ENCODE data around the gene TMEFF2.

TMEFF2 gene

GRCh38 chr2:191968120-191968519, 226.6 kb downstream of the TMEFF2 start:
- DNase-seq (ENCODE audit: low read depth in 2 of 2): no peak

GRCh38 chr2:191965733-191966132, 229.0 kb downstream of the TMEFF2 start:
- DNase-seq (ENCODE audit: low read depth in 2 of 2): no peak

- DNase-seq (ENCODE audit: low read depth in 2 of 2): no peak
These were observed 233.2 kb downstream of the TMEFF2 start for GRCh38 chr2:191961556-191961955.

DNA sequence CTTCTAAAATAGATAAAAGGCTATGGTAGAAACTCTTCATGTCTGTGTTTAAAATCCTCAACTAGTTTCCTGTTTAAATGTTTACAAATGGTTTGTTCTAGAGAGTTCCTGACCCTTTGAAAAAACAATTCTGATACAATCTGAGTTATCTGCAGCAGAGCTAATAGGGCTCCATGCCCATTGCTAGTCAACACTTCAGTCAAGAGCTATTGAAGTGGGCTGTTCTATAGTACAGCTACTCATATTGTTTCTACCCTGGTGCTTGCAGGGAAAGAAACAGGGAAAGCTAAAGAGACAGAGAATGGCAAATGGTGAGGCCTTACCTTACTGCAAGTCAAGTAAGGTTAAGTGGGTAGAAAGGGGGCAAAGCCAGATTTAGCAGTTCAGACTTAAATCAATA, 235.5 kb downstream of the TMEFF2 start:
- no peak for DNase-seq (ENCODE audit: low read depth in 2 of 2)

GRCh38 chr2:191957996-191958860, 236.5 kb downstream of the TMEFF2 start:
- DNase-seq (ENCODE audit: low read depth in 2 of 2): no peak

DNA sequence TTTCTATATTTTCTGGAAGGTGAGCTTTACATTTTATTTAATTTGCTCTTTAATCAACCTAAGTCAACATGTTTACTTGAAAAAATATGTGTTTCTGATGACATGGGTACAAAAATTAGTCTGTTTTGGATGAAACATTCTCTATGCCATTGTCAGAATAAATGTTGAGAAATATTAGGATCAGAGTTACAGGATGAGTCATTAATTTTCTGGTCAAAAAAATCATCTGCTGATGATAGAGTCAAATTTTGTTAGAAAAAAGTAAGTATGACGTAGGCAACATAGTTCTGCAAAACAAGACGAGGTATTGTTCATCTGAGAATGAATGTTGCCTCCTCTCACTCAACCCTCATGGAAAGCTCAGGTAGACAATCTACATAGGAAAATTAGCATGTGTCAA, 240.3 kb downstream of the TMEFF2 start:
- no peak for DNase-seq (ENCODE audit: low read depth in 2 of 2)

DNA sequence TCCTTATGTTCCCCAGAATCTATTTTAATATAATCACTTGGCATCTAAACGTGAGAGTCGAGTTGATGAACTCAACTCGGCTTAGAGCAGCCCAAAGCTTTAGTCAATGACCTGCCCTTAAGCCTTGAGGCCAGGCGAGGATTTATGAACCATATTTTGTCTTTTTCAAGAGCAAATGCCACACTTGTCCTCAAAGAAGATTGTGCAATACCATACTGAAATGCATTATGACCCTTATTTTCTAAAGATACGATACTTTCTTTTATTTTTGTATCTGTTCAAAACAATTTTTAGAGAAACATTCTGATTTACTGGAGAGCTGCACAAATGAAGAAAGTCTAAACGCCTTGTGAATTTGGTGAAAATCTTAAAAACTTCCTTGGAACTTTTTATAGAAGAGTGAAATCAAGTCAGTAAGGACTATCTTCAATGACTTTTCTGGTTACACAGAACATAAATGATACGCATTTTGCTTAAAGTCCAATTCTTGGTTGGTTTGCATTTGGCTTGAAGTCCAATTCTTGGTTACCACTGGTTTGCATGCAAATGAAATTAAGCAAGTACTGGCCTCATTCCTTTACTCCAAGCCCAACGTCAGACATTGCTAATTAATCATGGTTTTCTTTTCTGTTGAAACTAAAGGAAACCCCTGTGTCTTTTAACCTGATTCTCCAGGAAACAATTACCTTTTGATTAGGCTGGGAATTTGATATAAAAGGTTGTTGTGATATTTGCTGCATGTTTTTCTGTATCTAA, 242.0 kb downstream of the TMEFF2 start:
- DNase-seq (ENCODE audit: low read depth in 2 of 2): no peak

GRCh38 chr2:191951832-191952231, 242.9 kb downstream of the TMEFF2 start:
- DNase-seq (ENCODE audit: low read depth in 2 of 2): no peak

DNA sequence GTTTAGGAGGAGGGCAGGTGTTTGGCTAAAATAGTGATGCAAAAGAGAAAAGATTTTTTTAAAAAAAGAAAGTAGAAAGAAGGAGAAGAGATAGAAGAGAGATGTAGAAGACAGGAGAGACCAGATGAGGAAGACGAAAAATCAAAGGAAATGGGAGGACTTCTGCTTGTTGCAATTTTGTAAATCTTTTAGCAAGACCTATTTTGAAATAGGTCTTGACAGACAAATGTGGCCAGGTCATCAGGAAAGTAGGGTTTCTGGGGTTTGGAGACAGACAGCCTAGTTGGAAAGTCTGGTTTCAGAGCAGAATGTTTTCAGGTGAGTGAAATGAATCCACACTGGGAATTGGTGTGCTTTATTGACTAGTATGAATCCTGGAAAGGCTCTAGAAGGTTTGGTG, 243.4 kb downstream of the TMEFF2 start:
- no peak for DNase-seq (ENCODE audit: low read depth in 2 of 2)

DNA sequence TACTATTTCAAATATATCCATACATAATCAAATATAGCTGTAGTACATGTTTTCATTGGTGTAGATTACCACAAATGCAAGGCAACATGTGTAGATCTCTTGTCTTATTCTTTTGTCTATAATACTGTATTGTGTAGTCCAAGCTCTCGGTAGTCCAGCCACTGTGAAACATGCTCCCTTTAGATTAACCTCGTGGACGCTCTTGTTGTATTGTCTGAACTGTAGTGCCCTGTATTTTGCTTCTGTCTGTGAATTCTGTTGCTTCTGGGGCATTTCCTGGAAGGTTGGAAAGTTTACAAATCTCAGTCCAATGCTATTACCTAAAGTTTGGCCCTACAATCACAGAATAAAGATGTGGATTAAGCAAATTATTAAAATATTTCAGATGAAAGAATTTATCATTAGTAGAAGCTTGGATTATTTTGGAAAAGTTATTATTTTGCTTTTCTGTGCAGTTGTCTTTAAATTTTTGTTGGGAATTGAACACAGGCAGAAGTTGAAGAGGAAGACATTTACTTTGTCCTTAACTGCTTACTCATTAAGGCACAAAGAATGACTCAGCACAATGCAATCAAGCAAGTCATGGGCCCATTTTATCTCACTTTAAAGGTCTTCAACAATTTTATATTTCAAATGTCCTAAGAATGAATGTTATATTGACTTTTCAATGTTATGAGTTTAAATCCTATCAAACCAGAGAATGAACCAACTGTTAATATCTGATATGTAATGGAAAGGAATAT, 244.4 kb downstream of the TMEFF2 start:
- DNase-seq (ENCODE audit: low read depth in 2 of 2): no peak

DNA sequence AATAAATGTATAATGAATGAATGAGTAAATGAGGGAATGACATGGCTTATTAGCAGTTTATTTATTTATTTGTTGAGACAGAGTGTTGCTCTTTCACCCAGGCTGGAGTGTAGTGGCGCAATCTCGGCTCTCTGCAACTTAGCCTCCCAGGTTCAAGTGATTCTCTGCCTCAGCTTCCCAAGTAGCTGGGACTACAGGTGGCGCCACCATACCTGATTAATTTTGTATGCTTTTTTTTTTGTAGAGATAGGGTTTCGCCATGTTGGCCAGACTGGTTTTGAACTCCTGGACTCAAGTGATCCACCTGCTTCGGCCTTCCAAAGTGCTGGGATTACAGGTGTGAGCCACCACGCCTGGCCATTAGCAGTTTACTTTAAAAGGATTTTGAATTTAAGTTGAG, 247.5 kb downstream of the TMEFF2 start:
- no peak for DNase-seq (ENCODE audit: low read depth in 2 of 2)

- DNase-seq (ENCODE audit: low read depth in 2 of 2): no peak
These were observed 248.1 kb downstream of the TMEFF2 start for GRCh38 chr2:191946471-191947182.

DNA sequence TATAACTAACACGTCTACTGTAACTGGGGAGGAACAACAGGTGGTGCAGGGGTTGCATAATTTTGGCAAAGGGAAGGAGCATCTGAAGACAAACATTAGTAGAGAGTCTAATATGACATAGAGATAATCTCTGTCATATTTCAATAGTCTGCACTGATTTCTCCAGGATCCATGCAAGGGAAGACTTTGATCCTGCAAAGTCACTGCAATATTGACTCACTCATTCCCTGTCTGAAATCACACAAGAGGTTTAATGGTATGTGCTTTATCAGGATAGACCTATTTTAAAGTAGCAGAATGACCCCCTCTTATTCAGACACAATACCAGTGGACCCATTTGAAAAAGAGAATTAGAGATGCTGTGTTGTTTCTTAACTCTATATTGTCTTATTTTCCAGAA, 249.1 kb downstream of the TMEFF2 start:
- no peak for DNase-seq (ENCODE audit: low read depth in 2 of 2)

GRCh38 chr2:191942739-191943103, 252.0 kb downstream of the TMEFF2 start:
- DNase-seq (ENCODE audit: low read depth in 2 of 2): no peak

- DNase-seq (ENCODE audit: low read depth in 2 of 2): no peak
These were observed 252.5 kb downstream of the TMEFF2 start for GRCh38 chr2:191942090-191942738.

GRCh38 chr2:191941376-191941929, 253.3 kb downstream of the TMEFF2 start:
- DNase-seq (ENCODE audit: low read depth in 2 of 2): no peak

- no peak for DNase-seq (ENCODE audit: low read depth in 2 of 2)
These were observed 256.0 kb downstream of the TMEFF2 start for GRCh38 chr2:191938779-191939178.

GRCh38 chr2:191936882-191937405, 257.8 kb downstream of the TMEFF2 start:
- no peak for DNase-seq (ENCODE audit: low read depth in 2 of 2)

DNA sequence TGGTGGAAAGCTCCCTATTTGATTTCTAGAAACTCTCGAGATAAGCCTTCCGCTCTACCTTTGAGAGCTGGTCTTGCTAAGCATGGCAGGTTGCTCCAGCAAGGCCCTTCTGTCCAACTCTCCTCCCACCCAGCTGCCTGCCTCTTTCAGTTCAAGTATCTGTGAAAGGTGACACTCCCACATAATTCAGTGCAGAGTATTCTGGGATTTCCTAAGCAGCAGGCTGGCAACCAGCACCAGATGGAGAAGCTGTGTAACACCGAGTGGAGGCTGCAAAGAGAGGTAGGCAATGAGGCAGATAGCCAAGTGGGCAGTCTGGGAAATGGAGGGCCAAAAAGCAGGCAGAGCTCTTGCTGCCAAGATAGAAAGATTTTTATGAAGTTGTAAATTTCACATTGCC, 259.5 kb downstream of the TMEFF2 start:
- DNase-seq (ENCODE audit: low read depth in 2 of 2): no peak

DNA sequence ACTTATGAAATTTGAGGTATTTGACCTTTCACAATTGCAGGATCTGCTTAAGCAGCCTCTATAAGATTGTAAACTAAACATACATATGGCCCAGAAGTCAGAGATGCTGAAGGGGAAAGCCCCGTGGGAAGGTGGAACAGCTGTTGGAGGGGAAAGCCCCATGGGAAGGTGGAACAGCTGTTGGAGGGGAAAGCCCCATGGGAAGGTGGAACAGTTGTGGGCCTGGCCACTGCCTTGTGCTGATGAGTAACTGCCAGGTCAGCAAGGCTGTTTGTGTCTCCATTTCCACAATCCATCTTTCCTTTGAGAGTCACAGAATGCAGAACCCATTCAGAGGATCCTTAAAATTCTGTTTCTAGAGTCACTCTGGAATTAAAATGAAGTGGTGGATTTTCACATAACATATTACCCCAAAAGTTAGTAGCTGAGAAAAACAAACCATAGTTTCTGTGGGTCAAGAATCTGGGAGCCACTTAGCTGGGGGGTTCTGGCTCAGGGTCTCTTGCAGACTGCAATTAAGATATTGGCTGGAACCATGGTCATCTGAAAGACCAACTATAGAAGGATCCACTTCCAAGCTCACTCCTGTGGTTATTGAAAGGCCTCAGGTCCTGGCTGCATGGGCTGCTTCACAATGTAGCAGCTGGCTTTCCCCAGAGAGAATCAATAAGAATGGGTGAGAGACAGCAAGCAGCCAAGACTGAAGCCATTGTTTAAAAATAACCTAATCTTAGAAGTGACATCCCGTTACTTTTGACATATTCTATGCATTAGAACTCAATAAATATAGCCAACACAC, 261.2 kb downstream of the TMEFF2 start:
- DNase-seq (ENCODE audit: low read depth in 2 of 2): peak; percentile 1 to 2

Measured in stimulated activated CD4-positive, alpha-beta T cell treated with anti-CD3 and anti-CD28 coated beads, Interleukin-4, amount 100 ng/mL, for 48 hours (primary cell).